ENCODE data around the gene PTPRS. TPM values are rescaled to one million over a fixed set of nuclear protein-coding genes. Genes with fewer than 3 reads are reported as not detected.
"Not testable (repeated sequence)": the region's sequence is repeated elsewhere in the genome, so short reads cannot be mapped to it uniquely, and the experiment has no call there.

PTPRS gene
- total RNA-seq, 1 experiment from 2014 or later, result 1.9 TPM

DNA sequence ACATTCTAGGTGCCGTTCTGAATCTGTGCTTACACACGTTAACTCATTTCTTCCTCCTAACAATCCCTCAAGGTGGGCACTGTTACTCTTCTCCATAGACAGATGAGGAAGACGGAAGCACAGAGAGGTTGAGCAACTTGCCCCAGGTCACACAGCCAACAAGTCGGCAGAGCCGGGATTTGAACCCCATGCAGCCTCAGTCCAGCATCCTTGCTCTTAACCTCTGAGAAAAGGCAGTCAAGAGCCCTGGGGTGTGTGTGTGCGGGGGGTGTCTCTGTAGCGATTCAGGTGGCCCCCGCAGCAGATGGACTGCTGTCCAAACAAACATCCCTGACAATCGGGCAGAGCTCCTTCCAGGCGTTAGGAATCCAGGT, 6.3 kb downstream of the PTPRS start:
- no peak for DNase-seq (ENCODE audit: low read depth)

- DNase-seq (ENCODE audit: low read depth), result no peak
Measured at GRCh38 chr19:5333581-5334365, 6.8 kb downstream of the PTPRS start.

DNA sequence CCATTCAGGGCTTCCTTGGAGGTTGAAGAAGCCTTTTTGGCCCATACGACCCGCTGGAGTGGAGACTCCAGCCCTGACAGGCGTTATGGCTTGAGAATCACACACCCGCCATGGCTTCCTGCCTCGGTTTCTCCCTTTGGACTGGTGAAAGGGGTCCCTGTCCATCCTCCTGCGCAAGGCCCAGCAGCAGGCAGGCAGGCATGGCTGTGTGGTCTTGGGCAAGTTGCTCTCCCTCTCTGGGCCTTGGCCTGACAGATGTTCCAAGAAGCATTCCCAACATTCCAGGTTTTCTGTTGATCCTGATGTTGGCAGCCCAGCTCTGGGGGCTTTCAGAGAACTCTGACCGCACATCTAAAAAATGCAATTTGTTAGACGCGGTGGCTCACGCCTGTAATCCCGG, 8.1 kb downstream of the PTPRS start:
- DNase-seq (ENCODE audit: low read depth), result no peak

DNA sequence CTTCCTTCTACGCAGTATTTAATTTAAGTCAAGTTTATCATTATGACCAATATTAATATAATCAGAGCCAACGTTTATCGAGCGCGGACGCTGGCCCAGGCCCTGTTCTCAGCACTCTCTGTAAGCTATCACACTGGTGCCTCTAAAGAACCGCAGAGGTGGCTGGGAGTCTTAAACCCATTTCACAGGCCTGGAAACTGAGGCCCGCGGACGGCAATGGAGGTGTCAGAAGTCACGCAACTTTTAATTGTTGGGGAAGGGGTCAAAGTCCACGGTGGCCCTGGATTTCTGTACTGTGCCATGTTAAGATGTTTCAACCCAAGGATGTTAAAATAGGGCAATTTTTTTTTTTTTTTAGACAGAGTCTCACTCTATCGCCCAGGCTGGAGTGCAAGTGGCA, 8.8 kb downstream of the PTPRS start:
- no peak for DNase-seq (ENCODE audit: low read depth)

DNA sequence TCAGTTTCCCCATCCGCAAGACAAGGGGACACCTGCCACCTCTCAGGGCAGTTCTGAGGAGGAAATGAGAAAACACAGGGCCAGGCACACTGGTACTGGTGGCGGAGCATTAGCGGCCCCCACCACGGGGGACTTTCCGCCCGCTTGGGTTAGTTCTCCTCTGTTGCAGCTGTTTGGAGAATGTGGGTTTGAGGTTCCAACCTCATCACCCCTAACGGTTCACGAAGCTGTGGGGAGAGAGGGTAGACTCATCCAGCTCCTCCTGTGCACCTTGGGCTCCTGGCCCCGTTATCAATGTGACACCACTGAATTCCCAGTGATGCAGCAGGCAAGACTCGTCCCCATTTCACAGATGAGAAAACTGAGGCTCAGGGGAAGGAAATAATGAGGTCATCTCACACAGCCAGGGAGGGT, 10.3 kb downstream of the PTPRS start:
- DNase-seq (ENCODE audit: low read depth), result no peak

DNA sequence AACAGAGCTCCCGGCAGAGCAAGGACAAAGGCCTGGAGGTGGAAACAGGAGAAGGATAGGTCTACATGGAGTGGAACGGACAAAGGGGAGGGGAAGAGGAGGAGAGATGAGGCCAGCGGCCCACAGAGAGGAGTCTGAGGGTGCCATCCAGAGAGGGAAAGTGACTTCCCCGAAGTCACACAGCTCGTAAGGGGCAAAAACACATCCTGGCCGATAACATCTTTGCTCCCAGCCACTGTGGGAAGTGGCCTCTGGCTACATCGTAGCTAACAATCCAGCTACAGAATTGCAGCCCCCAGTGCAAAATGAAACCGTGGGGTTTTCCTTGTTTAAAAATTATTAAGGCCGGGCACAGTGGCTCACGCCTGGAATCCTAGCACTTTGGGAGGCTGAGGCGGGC, 11.5 kb downstream of the PTPRS start:
- DNase-seq (ENCODE audit: low read depth), result no peak

- not testable (repeated sequence) for DNase-seq (ENCODE audit: low read depth)
Measured at GRCh38 chr19:5328407-5328806, 12.2 kb downstream of the PTPRS start.

GRCh38 chr19:5326986-5327623, 13.5 kb downstream of the PTPRS start:
- no peak for DNase-seq (ENCODE audit: low read depth)

GRCh38 chr19:5326545-5326944, 14.1 kb downstream of the PTPRS start:
- no peak for DNase-seq (ENCODE audit: low read depth)

- DNase-seq (ENCODE audit: low read depth), result no peak
Measured at GRCh38 chr19:5324947-5325346, 15.7 kb downstream of the PTPRS start.

DNA sequence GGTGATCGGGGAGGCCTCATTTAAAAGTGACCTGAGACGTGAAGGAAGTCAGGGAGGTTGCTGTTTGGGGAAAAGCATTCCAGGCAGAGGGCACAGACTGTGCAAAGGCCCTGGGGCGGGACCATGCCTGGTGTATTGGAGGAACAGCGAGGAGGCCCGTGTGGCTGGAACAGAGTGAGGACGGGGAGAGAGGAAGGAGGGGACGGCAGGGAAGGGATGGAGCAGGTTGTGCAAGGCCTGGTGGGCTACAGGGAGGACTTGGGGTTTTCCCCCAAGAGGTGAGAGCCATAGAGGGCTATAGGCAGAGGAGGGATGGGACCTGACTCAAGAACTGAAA, 17.2 kb downstream of the PTPRS start:
- DNase-seq (ENCODE audit: low read depth), result no peak

- DNase-seq (ENCODE audit: low read depth), result no peak
Measured at GRCh38 chr19:5321851-5322681, 18.5 kb downstream of the PTPRS start.

- no peak for DNase-seq (ENCODE audit: low read depth)
Measured at GRCh38 chr19:5321066-5321642, 19.5 kb downstream of the PTPRS start.

GRCh38 chr19:5319516-5319915, 21.1 kb downstream of the PTPRS start:
- no peak for DNase-seq (ENCODE audit: low read depth)

GRCh38 chr19:5318306-5318705, 22.3 kb downstream of the PTPRS start:
- no peak for DNase-seq (ENCODE audit: low read depth)

DNA sequence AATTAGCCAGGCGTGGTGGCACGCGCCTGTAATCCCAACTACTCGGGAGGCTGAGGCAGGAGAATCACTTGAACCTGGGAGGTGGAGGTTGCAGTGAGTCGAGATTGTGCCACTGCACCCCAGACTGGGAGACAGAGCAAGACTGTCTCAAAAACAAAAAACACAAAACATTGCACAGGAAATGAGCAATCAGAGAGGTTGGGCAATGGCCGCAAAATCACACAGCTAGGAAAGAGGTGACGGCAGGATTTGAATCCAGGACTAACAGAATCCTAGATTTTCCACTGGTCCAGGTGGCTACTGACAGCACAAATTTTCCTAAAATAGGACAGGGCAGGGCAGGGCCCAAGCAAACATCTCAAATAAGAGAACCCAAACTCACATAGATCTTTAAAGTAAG, 23.3 kb downstream of the PTPRS start:
- no peak for DNase-seq (ENCODE audit: low read depth)

DNA sequence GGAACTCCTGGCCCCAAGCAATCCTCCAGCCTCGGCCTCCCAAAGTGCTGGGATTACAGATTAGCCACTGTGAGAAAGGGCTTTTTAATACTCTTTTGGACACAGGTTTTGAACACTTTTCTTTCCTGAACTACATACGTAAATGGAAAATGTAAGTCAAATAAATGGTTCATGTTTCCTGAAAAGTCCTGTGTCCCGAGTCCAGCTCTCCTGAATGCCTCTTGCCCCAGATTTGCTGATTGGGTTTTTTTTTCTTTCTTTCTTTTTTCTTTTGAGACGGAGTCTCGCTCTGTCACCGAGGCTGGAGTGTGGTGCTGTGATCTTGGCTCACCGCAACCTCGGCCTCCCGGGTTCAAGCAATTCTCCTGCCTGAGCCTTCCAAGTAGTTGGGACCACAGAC, 24.5 kb downstream of the PTPRS start:
- DNase-seq (ENCODE audit: low read depth), result no peak

- DNase-seq (ENCODE audit: low read depth), result no peak
Measured at GRCh38 chr19:5314907-5315298, 25.7 kb downstream of the PTPRS start.

DNA sequence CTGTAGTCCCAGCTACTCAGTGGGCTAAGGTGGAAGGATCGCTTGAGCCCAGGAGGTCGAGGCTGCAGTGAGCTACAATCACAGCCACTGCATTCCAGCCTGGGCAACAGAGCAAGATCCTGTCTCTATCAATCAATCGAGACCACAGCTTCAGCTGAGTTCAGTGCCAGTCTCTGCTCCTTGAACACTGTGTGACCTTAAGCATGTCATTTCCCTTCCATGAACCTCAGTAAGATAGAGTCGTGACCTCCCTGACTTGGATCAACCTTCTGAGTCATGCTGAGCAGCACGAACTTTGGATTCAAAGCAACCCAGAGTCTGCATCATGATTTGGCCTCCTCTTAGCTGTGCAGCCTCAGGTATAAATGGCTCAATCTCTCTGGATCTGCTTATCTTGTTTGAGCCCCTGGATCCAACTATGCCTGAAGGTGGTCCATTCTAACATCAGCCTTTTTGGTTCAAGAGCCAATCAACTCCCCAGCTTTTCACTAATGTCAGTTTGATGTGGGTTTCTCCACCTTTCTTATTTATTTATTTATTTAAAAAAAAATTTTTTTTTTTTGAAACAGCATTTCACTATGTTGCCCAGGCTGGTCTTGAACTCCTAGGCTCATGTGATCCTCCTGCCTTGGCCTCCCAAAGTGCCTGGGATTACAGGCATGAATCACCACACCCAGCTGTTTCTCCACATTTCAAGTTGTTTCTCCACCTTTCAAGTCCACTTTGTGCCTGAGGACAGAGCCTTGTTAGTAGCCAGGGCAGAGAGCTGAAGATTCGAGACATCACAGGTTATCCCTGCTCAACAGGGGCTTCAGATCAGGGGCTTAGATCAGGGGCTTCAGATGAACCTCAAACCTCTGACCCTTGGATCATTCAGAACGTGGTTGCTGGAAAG, 26.4 kb downstream of the PTPRS start:
- DNase-seq (ENCODE audit: low read depth), result peak; percentile 1

DNA sequence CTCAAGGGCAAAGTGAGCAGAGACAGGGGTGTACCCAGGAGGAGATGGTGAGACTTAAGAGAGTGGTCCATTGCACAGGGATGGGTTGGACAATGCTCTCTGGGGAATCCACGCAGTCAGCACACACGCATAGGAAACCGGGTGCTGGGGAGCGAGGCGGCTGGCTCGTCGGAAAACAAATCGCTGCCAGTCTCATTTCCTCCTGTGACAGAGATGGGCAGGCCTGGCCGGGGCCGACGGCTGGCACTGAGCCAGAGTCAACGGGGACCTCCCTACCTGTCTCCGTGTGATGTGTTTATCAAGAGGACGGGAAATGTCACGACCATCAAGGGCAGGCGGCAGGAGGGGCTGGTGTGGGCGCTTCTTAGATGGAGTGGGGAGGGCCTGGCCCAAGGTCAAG, 27.3 kb downstream of the PTPRS start:
- DNase-seq (ENCODE audit: low read depth), result no peak

GRCh38 chr19:5312058-5312457, 28.6 kb downstream of the PTPRS start:
- DNase-seq (ENCODE audit: low read depth), result no peak
